Body of pancreas (tissue), 4 donors: ENCODE results near the gene TMEM127. TPM values are rescaled to one million over a fixed set of nuclear protein-coding genes. Genes with fewer than 3 reads are reported as not detected.

ENCODE experiments used
- ATAC-seq: fragments of 150-250 bp; one replicate; pipeline ENCODE4 v1.9.1; 2016
- DNase-seq, 4 donors: peaks; one replicate each; pipeline ENCODE4 v3.0.0-alpha.2; 2019
- H3K27ac ChIP-seq, 4 donors: fragments of 200-600 bp; sonication (generic); 1 replicate in 3 of 4; 2 replicates in 1 of 4; pipeline versions ENCODE4 v1.5.1 to v1.6.1; 2016 to 2019; ENCODE audit warnings: mild to moderate bottlenecking in 1 of 4, mixed read lengths in 1 of 4, moderate library complexity in 1 of 4
- H3K27me3 ChIP-seq, 2 donors: fragments of 200-600 bp; sonication (generic); one replicate each; pipeline ENCODE4 v1.6.0; 2016; ENCODE audit warnings: mild to moderate bottlenecking in 1 of 2
- H3K36me3 ChIP-seq, 2 donors: fragments of 200-600 bp; sonication (generic); replicated peaks in 1 of 2; 2 replicates each; pipeline ENCODE4 v1.5.1; 2016; ENCODE audit warnings: low read depth in 2 of 2; ENCODE audit not compliant: insufficient read depth in 1 of 2
- H3K4me1 ChIP-seq: fragments of 200-600 bp; sonication (generic); one replicate; pipeline ENCODE4 v1.6.0; 2016
- H3K4me3 ChIP-seq, 2 donors: fragments of 200-600 bp; sonication (generic); 1 replicate in 1 of 2; 2 replicates in 1 of 2; pipeline ENCODE4 v1.5.1; 2016 to 2019
- H3K9me3 ChIP-seq, 3 donors: fragments of 200-600 bp; sonication (generic); 1 replicate in 2 of 3; 2 replicates in 1 of 3; pipeline ENCODE4 v1.5.1; 2016
- POLR2A ChIP-seq, 3 donors: fragments of 450-650 bp; IDR thresholded peaks; one replicate each; pipeline ENCODE4 v1.6.1; 2016; ENCODE audit warnings: antibody characterized with exemption in 3 of 3, mild to moderate bottlenecking in 2 of 3
- WGBS, 2 donors: methylation state at CpG; one replicate each; pipeline ENCODE4 v1.1.5; 2017; 5-methylcytosine and 5-hydroxymethylcytosine counted together
- intact Hi-C: fragments of 100-400 bp; cut with DNase I; formaldehyde crosslinking; loops from one replicate; pipeline ENCODE4 v1.15.1; 2023
- total RNA-seq, 2 donors: library from RNA; depleted of rRNA; stranded (reverse); fragments of >200 nt; gene quantifications; one replicate each; pipeline ENCODE4 v1.1.0, GENCODE V29; 2016
- TF ChIP-seq, protein P1 (sequence below), 7 experiments: fragments of 450-650 bp in 4 of 7; fragments of 200-600 bp in 3 of 7; sonication (generic) in 3 of 7; IDR thresholded peaks; one replicate each; pipeline ENCODE4 v1.5.1; 2016 to 2019; ENCODE audit warnings: antibody characterized with exemption in 7 of 7

The TMEM127 gene
- total RNA-seq, 2 donors from 2014 or later: 22.1 to 33.5 TPM

DNA sequence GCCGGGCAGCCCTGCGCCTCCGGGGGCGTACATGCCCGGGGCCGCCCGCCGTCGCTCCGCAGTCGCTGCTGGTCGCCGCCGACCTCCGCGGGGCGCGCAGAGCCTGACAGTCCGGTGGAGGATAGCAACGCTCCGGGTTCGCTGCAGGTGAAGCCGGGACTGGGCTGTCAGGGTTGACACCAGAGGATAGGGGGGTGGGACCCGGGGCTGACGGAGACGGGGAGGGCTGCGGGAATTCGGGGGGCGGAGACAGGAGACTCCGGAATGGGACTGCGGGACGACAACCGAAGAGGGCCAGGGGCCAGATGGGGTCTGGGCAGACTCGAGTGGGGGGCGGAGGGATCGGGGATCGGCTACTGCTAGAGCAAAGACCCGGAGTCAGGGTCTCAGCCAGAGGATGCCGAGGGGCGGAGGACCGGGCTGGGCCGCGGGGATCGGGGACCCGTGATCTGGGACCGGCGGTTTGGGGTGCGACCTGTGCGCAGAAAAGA lies 403 bp downstream of the TMEM127 start:
- H3K4me1 ChIP-seq: peaks cover 58% of the 10 kb centered on the region
- H3K27ac ChIP-seq: peak overlapping the region; percentile 55 to 94 (median 90)
- H3K36me3 ChIP-seq: peaks cover 0 to 16% of the 10 kb centered on the region in 2 donors
- no peaks in the 10 kb centered on the region for H3K27me3 ChIP-seq
- 0 to 1% methylated on average over 13 to 45 of the region's 49 CpGs for WGBS, 2 donors
- peak overlapping the region; percentile 80 to 95 for H3K4me3 ChIP-seq
- intact Hi-C loops: no loop called here
- ATAC-seq (peak; percentile 6), DNase-seq (peak in 3 of 4 donors; percentile 39 to 46 (median 42))
- TF ChIP-seq, protein P1, sequence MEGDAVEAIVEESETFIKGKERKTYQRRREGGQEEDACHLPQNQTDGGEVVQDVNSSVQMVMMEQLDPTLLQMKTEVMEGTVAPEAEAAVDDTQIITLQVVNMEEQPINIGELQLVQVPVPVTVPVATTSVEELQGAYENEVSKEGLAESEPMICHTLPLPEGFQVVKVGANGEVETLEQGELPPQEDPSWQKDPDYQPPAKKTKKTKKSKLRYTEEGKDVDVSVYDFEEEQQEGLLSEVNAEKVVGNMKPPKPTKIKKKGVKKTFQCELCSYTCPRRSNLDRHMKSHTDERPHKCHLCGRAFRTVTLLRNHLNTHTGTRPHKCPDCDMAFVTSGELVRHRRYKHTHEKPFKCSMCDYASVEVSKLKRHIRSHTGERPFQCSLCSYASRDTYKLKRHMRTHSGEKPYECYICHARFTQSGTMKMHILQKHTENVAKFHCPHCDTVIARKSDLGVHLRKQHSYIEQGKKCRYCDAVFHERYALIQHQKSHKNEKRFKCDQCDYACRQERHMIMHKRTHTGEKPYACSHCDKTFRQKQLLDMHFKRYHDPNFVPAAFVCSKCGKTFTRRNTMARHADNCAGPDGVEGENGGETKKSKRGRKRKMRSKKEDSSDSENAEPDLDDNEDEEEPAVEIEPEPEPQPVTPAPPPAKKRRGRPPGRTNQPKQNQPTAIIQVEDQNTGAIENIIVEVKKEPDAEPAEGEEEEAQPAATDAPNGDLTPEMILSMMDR (IDR thresholded peaks at IDR 0.05): no peak
- TF ChIP-seq POLR2A (IDR thresholded peaks at IDR 0.05): no peak
- H3K9me3 ChIP-seq: no peaks in the 10 kb centered on the region

DNA sequence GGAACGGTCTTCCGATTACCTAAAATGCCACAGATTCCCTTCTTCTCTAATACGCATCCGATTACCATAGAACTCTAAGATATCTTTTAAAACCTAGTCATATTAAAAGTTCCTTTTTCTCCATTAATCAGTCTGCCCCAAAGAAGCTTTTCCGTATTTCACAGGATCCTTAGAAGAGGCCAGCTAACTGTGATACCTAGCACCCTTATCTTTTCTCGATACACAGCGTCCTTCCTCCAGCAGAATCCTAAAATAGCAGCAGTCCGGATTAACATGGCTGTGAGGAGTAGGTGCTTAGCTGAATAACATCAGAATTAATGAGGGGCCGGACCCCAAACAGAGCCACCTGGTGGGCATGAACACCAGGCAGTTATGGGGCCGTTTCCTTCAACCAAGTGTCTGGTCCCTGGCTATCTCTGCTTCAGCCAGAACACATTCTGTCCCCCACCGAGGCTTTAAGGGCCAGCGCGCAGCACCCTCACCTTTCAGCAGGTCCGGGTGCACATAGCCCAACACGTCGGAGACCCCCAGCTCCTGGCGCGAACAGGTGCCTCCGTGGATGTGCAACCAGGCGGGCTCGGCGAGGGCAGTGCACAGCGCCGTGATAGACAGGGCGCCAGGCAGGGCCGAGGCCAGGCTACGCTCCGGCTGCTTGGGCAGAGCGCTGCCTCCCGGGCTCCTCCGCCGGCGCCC lies 995 bp downstream of the TMEM127 start:
- TF ChIP-seq POLR2A (IDR thresholded peaks at IDR 0.05): no peak
- TF ChIP-seq, protein P1 (IDR thresholded peaks at IDR 0.05): peak in 1 of 7 experiments; percentile 19
- Histone ChIP-seq H3K4me3 (peak overlapping the region; percentile 80 to 95), H3K4me1 (peaks cover 63% of the 10 kb centered on the region), H3K27me3 (no peaks in the 10 kb centered on the region), H3K9me3 (no peaks in the 10 kb centered on the region), H3K36me3 (peaks cover 0 to 16% of the 10 kb centered on the region in 2 donors), H3K27ac (peak overlapping the region; percentile 55 to 94 (median 90))
- peak in 2 of 4 donors; percentile 35 for DNase-seq
- WGBS, 2 donors: 11 to 35% methylated on average over 14 to 33 of the region's 33 CpGs
- no peak for ATAC-seq
- intact Hi-C loops: no loop called here

DNA sequence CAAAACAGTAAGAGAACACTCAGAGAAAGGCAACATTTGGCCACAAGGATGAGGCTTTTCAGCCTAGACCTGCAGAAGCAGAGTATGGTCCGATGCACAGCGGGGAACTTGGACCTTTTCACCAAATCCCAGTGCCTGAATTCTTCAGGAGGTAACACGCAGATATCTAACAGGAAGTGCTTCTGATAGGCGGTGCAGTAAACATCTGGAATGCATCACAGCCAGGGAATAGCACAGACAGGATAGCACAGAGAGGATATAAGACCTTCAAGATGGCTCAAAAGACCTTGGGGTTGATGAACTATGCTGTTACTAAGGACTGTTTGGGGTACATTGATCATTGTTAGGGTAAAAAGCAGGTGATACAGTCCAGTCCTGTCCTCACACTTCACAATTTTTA lies 1.7 kb downstream of the TMEM127 start:
- no peak for ATAC-seq
- Histone ChIP-seq H3K36me3 (peaks cover 0 to 13% of the 10 kb centered on the region in 2 donors), H3K27ac (peak overlapping the region in 2 of 4 donors; percentile 18 to 94), H3K27me3 (no peaks in the 10 kb centered on the region), H3K9me3 (no peaks in the 10 kb centered on the region), H3K4me1 (peaks cover 71% of the 10 kb centered on the region), H3K4me3 (no peak overlapping the region)
- intact Hi-C loops: no loop called here
- 66 to 68% methylated on average over 4 of the region's 4 CpGs for WGBS, 2 donors
- no peak for DNase-seq
- TF ChIP-seq, protein P1 (IDR thresholded peaks at IDR 0.05): no peak
- no peak for TF ChIP-seq POLR2A (IDR thresholded peaks at IDR 0.05)

DNA sequence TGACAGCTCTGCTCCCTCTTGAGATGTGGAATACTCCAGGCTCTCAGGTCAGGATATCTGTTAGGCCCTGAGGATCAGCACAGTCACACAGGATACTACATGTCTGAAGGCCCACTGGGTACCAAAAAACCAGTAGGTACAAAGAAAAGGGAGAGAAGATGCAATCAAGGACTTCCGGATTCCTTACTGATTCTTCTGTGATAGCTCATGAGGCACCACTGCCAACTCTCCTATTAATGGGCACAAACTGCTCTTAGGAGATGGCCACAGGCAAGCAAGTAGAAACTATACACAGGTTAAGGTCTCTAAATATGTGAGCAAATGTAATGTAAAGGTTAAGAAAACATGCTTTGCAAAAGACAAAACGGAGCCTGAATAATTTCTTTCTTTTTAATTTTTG lies 3.5 kb downstream of the TMEM127 start:
- Histone ChIP-seq H3K27ac (peak overlapping the region in 3 of 4 donors; percentile 85 to 93 (median 89)), H3K4me3 (no peak overlapping the region), H3K4me1 (peaks cover 80% of the 10 kb centered on the region), H3K27me3 (no peaks in the 10 kb centered on the region), H3K9me3 (no peaks in the 10 kb centered on the region), H3K36me3 (no peaks in the 10 kb centered on the region)
- no peak for TF ChIP-seq POLR2A (IDR thresholded peaks at IDR 0.05)
- TF ChIP-seq, protein P1 (IDR thresholded peaks at IDR 0.05): no peak
- WGBS, 2 donors: 54 to 74% methylated on average over 2 of the region's 2 CpGs
- intact Hi-C loops: no loop called here
- ATAC-seq (no peak), DNase-seq (no peak)
